ENCODE data around the gene MYO1G.
"Not testable (repeated sequence)": the region's sequence is repeated elsewhere in the genome, so short reads cannot be mapped to it uniquely, and the experiment has no call there.

Gene MYO1G

DNA sequence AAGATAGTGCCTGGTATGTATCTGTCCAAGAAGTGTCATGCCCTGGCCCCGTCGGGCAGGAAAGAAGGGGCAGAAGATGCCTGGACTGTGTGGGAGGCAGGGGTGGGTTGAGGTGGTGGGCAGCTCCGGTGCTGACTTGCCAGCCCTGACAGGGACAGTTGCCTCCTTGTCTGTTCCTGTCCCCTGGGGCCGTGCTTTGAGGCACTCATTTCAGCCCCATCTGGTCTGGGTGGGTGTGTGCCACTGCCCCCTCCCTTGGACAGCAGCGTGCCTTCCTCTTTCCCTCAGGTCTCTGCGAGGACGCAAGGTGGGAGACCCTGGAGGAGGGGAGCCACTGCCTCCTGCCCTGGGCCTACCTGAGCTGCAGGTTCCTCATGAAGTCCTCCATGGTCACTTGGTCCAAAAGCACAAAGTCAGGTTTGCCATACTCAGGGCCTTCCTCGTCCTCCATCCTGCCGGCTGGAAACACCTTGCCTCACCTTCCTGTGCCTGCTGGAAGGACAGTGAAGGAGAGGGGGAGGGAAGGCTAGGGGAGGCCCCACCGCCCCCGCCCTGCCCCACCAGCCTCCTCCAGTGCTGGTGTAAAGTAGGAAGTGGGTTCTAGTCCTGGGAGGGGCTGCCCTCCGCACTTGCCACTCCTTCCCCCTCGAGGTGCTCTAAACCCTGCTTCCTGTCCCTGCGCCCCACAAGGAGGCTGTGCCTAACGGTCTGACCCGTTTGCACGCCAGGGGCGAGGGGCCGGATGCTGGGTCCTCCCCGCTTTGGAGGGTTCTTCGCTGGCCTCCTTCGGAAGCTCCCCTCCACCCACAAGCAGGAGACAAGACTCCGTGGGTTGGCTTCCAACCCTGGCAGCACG lies at the start of gene MYO1G:
TSS of gene MYO1G (minus strand) at position 505 of the 856 bp plus-strand sequence. CDS start at position 451, 54 bp downstream.
- in situ Hi-C loops (cut with MboI; ENCODE audit: low sequenced_read_pairs): loop anchor here (10.0 kb wide), 1 partner anchor 156 kb away; no protein-coding TSS in a partner anchor

DNA sequence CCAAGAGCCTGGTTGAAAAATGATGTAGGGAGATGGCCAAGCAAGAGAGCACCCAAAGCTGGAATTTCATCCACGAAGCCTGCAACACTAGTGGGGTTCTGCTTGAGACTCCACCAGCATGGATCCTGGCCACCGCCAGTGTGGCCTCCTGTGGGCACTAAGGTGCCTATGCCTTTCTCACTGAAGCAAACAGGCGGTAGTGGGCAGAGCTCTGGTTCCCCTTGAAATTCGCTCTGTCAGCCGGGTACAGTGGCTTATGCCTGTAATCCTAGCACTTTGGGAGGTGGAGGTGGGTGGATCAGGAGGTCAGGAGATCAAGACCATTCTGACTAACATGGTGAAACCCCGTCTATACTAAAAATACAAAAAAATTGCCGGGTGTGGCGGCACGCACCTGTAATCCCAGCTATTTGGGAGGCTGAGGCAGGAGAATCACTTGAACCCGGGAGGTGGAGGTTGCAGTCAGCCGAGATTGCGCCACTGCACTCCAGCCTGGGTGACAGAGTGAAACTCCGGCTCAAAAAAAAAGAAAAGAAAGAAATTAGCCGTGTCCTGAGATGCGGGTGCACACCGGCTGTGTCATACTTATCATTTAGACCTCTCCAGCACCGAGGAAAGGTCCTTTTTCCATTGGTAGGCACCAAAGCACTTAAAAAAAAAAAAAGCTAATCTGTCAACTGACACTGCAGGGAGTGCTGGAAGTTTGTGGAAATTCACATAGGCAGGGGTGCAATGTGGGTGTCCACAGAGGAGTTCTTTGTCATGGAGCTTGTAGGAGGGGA lies 49.5 kb upstream of the MYO1G start:
- in situ Hi-C loops (cut with MboI; ENCODE audit: low sequenced_read_pairs): no loop called here

DNA sequence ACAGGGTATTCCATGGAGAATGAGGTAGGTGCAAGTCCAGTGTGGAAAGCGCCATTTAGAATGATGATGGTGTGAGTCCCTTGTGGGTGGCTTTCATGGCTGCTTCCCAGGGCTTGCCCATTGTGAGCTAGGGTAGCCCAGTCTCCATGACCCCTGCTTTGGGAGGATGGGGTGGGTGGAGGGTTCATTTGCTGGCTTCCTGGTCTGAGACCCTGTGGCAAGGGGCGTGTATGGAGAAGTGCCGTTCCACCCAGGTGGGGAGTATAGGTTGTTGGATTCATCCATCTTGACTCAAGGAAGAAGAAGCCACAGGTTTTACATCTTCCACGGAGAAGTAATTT lies 48.9 kb upstream of the MYO1G start:
- in situ Hi-C loops (cut with MboI; ENCODE audit: low sequenced_read_pairs): no loop called here

DNA sequence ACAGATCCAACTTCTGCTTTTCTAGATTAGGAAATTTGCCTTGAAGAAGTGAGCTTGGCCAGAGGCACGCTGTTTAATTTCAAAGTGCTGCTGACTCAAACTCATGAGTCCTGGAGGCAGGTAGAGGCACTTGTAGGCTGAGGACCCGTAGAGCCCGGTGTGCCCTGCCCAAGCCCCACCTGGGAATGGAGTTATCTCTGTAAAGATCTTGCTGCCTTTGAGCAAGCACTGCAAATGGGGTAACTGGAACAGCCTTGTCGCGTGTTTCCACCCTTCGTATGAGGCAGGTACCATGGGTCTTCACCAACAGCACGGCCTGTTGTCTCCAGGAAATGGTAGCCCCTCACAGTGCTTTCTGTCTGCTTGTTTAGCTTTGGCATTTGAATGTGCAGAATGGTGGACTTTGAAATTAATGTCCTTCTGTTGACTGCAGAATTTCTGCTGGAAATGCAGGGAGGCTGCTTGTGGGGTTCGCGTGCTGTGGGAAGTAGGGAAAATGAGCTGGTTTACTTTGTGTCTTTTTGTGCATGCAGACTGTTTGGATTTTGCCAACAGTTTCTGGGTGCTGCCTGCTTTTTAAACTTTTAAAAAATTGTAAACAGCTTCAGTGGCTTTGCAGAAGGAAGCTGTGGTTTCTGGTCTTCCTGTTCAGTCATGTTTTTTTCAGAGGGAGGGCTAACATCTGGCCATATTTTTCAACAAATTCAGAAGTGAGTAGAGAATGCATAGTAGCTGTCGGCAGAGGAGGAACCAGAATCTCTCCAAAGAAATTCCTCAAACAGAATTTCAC lies 48.4 kb upstream of the MYO1G start:
- in situ Hi-C loops (cut with MboI; ENCODE audit: low sequenced_read_pairs): no loop called here

DNA sequence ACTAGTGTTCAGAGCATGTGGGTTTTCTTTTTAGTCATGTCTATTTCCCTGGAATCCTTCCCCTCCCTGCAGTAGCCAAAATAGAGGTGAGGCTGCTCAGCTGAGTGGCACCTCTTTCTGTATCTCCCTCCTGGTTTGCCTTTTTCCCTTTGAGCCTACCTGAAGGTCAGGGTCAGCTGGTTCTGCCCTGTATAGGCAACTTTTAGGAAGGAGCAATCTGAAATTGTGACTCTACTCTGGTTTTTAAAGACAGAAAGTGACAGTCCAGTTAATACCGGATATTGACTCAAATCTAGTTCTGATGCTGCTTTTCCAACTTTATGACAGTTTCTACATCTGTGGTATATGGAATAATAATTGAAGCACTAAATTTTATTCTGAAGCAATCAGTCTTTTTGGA lies 47.2 kb upstream of the MYO1G start:
- in situ Hi-C loops (cut with MboI; ENCODE audit: low sequenced_read_pairs): no loop called here

DNA sequence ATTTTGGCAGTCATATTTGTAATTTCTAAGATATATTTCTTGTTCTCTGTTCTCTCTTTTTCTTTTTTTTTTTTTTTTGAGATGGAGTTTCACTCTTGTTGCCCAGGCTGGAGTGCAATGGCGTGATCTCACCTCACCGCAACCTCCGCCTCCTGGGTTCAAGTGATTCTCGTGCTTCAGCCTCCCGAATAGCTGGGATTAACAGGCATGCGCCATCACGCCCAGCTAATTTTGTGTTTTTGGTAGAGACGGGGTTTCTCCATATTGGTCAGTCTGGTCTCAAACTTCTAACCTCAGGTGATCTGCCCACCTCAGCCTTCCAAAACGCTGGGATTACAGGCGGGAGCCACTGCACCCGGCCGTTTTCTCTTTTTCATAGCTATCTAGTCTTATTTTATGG lies 46.7 kb upstream of the MYO1G start:
- in situ Hi-C loops (cut with MboI; ENCODE audit: low sequenced_read_pairs): not testable (repeated sequence)

DNA sequence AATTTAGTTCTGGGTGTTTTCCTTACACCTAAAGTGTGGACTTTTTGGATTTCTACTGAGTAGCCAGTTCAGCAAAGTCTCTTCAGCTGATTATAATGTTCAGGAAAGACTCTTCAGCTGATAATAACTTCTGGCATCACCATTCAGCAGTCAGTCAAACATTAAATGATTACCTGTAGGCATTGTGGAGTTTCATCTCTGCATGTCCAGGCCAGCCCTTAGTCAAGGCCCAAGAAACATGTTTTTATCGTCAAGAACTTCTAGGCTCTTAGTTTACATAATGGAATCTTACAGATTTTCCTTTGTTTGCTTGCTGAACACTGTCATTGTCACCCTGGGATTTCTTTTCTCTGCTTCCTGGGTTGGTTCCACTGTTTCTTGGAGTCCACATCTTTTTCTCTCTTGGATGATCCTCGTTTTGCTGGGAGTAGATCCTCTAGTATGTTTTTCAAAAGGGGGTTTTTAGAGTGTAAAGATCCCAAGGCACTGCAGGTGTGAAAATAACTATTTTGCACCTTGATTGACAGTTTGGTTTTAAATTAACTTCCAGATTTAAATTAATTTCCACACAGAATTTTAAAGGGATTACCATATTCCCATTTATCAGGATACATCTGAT lies 45.4 kb upstream of the MYO1G start:
- in situ Hi-C loops (cut with MboI; ENCODE audit: low sequenced_read_pairs): no loop called here

DNA sequence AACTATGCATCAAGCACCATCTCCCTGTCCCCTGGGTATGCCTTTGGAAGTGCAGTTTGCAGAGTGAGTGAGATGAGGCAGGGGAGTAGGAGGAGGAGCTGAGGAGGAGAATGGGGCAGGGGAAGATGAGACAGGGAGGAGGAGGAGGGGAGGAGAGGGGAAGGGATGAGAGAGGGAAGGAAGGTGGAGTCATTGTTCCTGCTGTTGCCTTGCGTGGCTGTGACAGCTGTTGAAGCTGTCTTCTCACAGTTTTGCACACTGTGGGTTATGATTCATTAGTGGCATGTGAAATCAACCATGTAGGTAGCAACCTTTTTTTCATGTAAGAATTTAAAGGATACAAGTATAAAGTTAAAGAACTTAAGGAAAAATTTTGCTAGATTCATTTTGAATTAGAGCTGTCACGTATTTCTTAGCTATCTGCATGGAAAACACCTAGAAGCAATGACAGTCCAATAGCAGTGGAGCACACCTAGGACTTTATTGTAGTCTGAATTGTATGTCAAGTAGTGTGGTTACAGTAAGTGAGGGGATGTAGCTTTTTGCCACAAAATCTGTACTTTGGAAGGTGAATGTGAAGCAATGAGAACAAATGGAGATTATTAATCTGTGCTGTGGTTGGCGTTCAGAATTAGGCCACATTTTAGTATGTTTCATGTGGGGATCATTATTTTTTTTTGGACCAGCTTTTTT lies 42.9 kb upstream of the MYO1G start:
- in situ Hi-C loops (cut with MboI; ENCODE audit: low sequenced_read_pairs): no loop called here

DNA sequence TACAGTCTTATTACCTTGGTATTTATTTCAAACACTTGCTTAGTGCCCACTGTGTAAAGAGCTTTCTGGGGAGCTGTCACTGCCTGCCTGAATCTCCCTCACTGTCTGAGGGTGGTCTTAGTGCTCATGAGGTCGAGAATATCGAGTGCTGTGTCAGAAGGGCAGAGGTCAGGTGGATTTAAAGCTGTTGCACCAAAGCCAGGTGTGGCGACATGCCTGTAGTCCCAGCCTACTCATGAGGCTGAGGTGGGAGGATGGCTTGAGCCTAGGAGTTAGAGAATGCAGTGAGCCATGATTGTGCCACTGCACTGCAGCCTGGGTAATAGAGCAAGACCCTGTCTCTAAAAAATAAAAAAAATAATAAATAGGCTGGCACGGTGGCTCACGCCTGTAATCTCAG lies 42.1 kb upstream of the MYO1G start:
- in situ Hi-C loops (cut with MboI; ENCODE audit: low sequenced_read_pairs): no loop called here

DNA sequence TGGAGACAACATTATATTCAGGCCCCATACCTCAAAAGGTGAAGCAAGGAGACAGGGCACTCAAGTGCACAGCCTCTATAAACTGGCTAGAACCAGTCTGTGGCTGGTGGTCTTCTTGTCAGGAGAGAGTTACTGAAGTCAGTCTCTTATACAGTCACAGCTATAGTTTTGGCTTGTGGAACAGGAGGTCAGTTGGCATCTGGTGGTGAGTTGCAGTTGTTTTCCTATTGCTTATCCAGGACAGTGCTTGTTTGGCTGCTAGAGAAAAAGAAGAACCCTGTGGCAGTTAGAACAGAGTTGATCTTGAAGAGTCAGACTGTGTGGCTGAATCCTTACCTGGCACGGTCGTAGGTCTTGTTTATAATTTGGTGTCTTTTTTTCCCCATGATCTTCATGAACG lies 38.4 kb upstream of the MYO1G start:
- in situ Hi-C loops (cut with MboI; ENCODE audit: low sequenced_read_pairs): no loop called here

DNA sequence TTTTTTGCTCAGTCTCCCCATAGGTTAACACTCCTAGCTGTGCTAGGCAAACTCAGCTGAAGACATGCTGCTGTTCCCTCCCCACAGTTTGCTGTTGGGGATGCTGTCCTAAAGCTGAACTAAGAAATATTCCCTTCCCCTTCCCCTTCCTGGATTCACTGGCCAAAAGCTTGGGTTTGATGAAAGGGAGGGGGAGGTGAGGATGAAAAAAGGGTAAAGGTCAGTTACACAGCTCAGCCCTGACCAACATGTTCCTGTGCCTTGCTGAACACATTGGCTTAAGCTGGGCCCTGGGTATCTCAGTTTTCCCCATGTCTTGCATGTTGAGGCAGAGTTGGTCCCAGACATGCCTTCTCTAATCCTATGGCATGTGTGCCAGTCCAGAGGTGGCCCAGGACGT lies 36.5 kb upstream of the MYO1G start:
- in situ Hi-C loops (cut with MboI; ENCODE audit: low sequenced_read_pairs): no loop called here

DNA sequence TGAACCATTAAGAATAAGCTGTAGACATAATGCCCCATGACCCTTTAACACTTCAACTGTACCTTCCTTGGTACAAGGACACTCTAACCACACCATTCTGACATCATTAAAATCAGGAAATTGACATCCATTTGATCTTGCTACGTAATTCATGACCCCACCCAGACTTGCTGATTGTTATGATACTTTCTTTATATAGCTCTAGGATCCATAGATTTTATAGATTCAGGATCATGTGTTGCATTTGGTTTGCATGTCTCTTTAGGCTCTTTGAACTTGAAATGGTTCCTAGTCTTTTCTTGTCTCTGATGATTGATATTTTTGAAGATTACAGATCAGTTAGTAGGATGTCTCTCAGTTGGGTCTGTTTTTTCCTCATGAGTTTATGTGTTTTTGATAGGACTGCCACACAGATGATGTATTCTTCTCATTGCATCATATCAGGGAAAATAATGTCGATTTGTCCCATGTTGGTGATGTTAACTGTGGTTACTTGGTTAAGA lies 34.7 kb upstream of the MYO1G start:
- in situ Hi-C loops (cut with MboI; ENCODE audit: low sequenced_read_pairs): no loop called here

DNA sequence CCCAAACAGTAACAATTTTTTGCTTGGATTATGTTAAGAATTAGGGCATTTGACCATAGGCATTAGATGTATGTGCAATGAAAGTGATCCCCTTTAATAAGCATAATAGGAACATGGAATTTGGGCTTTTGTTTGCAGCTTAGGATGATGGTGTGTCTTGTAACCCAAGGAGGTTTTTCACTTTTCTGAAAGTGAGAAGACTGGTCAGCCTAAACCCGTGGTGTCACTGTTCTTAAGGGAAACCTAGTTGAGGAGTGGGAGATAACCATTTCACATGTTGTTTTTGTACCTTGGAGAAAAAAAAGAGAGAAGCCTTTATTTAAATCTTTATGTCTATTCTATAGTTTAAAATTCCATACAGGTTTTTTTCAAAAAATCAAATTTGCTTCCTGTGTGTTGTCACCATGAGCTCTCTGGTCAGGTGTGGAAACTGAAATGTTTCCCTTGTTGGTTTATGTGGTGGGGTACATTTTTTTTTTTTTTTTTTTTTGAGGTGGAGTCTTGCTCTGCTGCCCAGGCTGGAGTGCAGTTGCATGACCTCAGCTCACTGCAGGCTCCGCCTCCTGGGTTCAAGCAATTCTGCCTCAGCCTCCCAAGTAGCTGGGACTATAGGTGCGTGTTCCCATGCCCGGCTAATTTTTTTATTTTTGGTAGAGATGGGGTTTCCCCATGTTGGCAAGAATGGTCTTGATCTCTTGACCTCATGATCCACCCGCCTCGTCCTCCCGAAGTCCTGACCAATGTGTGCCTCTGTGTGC lies 28.9 kb upstream of the MYO1G start:
- in situ Hi-C loops (cut with MboI; ENCODE audit: low sequenced_read_pairs): no loop called here

DNA sequence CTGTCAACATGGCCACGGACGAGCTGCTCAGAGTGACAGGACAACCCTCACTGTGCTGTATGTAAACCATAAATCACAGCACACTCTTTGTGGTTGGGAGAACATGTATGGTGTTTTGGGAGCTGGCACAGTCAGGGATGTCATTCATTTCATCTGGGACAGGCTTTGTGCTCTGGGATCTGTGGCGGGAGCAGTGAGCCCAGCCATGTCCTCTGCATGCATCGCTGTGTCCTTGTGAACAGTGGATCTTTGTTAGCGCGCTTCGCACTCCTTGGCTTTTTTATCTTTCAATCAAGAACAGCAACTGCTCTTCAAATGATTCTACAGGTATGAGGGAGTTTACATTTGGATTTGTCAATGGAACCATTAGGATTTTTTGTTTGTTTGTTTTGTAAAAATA lies 28.3 kb upstream of the MYO1G start:
- in situ Hi-C loops (cut with MboI; ENCODE audit: low sequenced_read_pairs): no loop called here

DNA sequence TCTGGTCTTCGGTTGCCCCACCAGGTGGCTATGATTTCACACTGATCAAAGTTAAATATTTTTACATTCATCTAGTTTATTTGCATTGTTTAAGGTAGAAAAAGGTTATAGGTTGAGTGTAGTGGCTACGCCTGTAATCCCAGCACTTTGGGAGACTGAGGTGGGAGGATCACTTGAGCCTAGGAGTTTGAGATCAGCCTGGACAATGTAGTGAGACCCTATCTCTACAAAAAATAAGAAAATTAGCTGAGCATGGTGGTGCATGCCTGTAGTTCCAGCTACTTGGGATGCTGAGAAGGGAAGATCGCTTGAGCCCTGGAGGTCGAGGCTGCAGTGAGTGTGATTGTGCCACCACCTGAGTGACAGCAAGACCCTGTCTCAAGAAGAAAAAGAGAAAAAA lies 25.0 kb upstream of the MYO1G start:
- in situ Hi-C loops (cut with MboI; ENCODE audit: low sequenced_read_pairs): no loop called here

DNA sequence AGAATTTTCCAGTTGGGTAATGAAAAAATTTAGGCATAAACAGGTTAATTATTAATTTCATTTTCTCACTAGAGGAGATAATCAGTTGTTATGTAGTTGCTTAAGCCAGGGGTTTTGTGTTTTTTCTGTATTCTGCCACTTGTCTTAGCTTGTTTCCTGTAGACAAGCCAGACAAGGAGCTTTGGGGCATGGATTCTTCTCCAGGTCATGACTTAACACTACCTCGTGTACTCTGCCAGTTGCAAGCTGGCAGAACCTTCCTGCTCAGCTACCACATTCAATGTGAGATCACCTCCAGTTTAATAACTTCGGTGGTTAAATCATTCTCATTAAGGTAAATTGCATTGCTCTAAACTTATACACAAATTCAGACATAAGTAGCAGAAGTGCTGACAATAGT lies 23.0 kb upstream of the MYO1G start:
- in situ Hi-C loops (cut with MboI; ENCODE audit: low sequenced_read_pairs): no loop called here

DNA sequence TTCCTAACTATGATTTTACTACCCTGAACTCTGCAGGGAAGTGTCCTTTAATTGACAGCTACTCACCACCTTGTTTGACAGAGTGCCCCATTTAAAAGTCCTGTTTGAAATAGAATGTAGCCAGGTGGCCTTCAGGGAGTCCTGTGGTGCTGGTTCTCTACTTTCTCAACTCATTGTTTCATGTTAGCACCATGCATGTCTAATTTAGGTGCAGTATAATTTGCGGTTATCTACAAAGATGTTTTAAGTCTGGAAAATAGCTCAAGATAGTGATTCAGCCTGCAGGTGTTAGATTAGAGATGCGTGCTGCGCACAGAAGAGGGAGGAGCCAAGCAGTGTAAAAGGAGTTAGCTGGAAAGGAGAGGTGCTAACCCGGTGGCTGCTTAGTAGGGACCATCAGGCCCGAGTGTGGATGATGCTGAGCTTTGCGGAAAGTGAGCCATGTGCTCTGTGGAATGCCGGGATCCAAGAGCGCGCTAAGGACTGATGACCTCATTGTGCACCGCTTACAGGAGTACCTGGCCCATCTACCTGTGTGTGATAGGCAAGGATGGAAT lies 22.4 kb upstream of the MYO1G start:
- in situ Hi-C loops (cut with MboI; ENCODE audit: low sequenced_read_pairs): no loop called here

DNA sequence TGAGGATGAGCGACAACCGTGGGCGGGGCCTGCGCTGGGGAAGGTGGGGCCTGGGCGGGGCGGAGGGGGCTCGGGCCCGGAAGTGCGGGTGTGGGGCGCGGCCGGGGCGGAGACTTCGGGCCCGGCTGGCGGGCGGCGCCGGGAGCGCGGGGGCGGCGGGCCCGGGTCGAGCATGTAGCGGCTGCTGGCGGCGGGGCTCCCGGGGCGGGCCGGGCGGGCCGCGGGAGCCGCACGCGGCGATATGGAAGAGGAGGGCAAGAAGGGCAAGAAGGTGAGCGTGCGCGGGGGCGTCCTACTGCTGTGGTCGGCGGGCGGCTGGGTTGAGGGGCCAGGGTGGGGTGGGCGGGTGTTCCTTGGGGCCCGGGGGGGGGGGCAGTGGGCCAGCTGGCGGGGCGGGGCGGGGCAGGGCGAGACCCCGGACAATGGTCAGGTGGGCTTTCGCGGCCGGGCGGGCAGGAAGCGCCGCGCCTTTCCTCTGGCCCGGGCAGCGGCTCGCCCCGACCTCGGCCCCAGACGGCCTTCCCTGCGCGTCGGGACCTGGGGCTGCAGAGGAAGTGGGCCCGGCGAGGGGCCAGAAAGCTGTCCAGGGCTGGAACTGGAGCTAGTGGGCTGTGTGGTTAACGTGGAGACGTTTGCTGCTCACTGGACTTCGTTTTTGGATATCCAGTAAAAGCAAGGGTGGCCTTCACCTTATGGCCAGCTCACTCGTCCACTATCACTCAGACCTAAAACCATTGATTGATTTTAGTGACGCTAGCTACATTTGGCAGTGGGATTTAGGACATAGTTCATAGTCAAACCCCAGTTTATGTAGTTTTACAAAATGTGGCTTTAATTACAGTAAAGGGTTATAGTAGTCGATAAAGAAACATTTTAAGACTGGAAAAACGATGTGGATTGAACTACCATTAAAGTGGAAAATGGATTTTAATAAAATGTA lies 21.5 kb upstream of the MYO1G start, which contains the start of gene CCM2:
TSS of gene CCM2 (plus strand) at position 109 of the 940 bp plus-strand sequence. CDS start at position 242, 133 bp downstream.
- in situ Hi-C loops (cut with MboI; ENCODE audit: low sequenced_read_pairs): no loop called here
